ENCODE results near the gene ANLN. TPM values are rescaled to one million over a fixed set of nuclear protein-coding genes. Genes with fewer than 3 reads are reported as not detected.

Gene ANLN
- polyA plus RNA-seq (2013, experiment 1 of 2), result 72.4 TPM
- 82.9 TPM for polyA plus RNA-seq (2013, experiment 2 of 2)

- Histone ChIP-seq H3K9me3 (ENCODE audit: control insufficient read depth, low read length) (peaks cover 3% of the 10 kb centered on the region), H3K27ac (ENCODE audit: low read depth, low read length, severe bottlenecking) (peak within 1 kb of the TSS; percentile 94), H3K36me3 (ENCODE audit: control insufficient read depth, insufficient read depth, low read length) (peaks cover 7% of the 10 kb centered on the region), H3K4me3 (ENCODE audit: extremely low read depth, insufficient read depth, low read length, poor library complexity, severe bottlenecking) (peak within 1 kb of the TSS; percentile 96), H3K4me1 (ENCODE audit: control insufficient read depth, insufficient read depth, low read length, poor library complexity, severe bottlenecking) (peaks cover 6% of the 10 kb centered on the region)
- WGBS, 2 experiments (ENCODE audit: insufficient coverage in 2 of 2), result 0 to 4% methylated on average over 42 to 48 of the region's 68 CpGs
Observed at GRCh38 chr7:36389371-36390198, at the start of gene ANLN. TSS of gene ANLN (plus strand) at chr7:36389862. CDS start at chr7:36390027, 165 bp downstream.

DNA sequence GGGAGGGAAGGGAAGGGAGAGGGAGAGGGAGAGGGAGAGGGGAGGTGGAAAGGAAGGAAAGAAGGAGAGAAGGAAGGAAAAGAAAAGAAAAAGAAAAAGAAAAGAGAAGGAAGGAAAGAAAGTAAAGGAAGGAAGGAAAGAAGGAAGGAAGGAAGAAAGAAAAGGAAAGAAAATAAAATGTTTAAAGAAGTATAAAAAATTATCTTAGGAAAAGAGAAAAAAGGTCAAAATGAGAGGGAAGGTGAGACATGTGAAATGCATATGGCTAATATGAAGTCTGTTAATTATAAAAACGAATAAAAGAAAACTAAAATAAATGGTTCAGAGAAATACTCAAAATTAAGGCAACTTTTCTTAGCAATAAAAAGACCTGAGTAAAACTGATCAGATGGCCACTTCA, 46.1 kb upstream of the ANLN start:
- Histone ChIP-seq H3K36me3 (ENCODE audit: control insufficient read depth, insufficient read depth, low read length) (no peaks in the 10 kb centered on the region), H3K9me3 (ENCODE audit: control insufficient read depth, low read length) (no peaks in the 10 kb centered on the region), H3K4me3 (ENCODE audit: extremely low read depth, insufficient read depth, low read length, poor library complexity, severe bottlenecking) (no peak overlapping the region), H3K4me1 (ENCODE audit: control insufficient read depth, insufficient read depth, low read length, poor library complexity, severe bottlenecking) (no peaks in the 10 kb centered on the region), H3K27ac (ENCODE audit: low read depth, low read length, severe bottlenecking) (no peak overlapping the region)
- WGBS, 2 experiments (ENCODE audit: insufficient coverage in 2 of 2), result no CpG with 5 or more reads among the region's 1 CpG

DNA sequence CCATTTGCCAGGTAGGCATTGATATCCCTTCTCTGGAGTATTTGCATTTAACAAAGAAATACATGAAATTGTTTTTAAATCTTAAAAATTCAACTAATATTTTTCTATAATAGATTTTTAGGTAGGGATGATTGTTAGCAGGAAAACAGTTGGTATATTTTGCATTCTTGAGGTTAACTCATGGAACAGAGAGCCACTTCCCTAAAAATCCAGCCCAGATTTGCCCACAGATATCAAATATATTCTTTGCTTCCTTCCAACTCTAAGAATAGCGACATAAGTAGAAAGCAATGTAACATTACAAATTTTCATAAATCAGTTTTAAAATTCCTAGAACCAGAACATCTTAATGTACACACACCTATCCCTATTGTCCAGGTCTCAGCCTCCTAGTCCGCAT, 45.0 kb upstream of the ANLN start:
- no peak overlapping the region for H3K4me3 ChIP-seq (ENCODE audit: extremely low read depth, insufficient read depth, low read length, poor library complexity, severe bottlenecking)
- H3K9me3 ChIP-seq (ENCODE audit: control insufficient read depth, low read length), result no peaks in the 10 kb centered on the region
- H3K27ac ChIP-seq (ENCODE audit: low read depth, low read length, severe bottlenecking), result no peak overlapping the region
- H3K36me3 ChIP-seq (ENCODE audit: control insufficient read depth, insufficient read depth, low read length), result no peaks in the 10 kb centered on the region
- no peaks in the 10 kb centered on the region for H3K4me1 ChIP-seq (ENCODE audit: control insufficient read depth, insufficient read depth, low read length, poor library complexity, severe bottlenecking)
- 87% methylated on average over 2 of the region's 2 CpGs for WGBS, 2 experiments (ENCODE audit: insufficient coverage in 2 of 2)

- no peak overlapping the region for H3K4me3 ChIP-seq (ENCODE audit: extremely low read depth, insufficient read depth, low read length, poor library complexity, severe bottlenecking)
- H3K4me1 ChIP-seq (ENCODE audit: control insufficient read depth, insufficient read depth, low read length, poor library complexity, severe bottlenecking), result no peaks in the 10 kb centered on the region
- no peak overlapping the region for H3K27ac ChIP-seq (ENCODE audit: low read depth, low read length, severe bottlenecking)
- WGBS, 2 experiments (ENCODE audit: insufficient coverage in 2 of 2), result 89 to 97% methylated on average over 1 to 4 of the region's 6 CpGs
- no peaks in the 10 kb centered on the region for H3K9me3 ChIP-seq (ENCODE audit: control insufficient read depth, low read length)
- H3K36me3 ChIP-seq (ENCODE audit: control insufficient read depth, insufficient read depth, low read length), result no peaks in the 10 kb centered on the region
Observed at GRCh38 chr7:36346260-36346831, 43.3 kb upstream of the ANLN start.

GRCh38 chr7:36348256-36348655, 41.4 kb upstream of the ANLN start:
- H3K9me3 ChIP-seq (ENCODE audit: control insufficient read depth, low read length), result no peaks in the 10 kb centered on the region
- no peak overlapping the region for H3K4me3 ChIP-seq (ENCODE audit: extremely low read depth, insufficient read depth, low read length, poor library complexity, severe bottlenecking)
- H3K4me1 ChIP-seq (ENCODE audit: control insufficient read depth, insufficient read depth, low read length, poor library complexity, severe bottlenecking), result no peaks in the 10 kb centered on the region
- H3K36me3 ChIP-seq (ENCODE audit: control insufficient read depth, insufficient read depth, low read length), result no peaks in the 10 kb centered on the region
- H3K27ac ChIP-seq (ENCODE audit: low read depth, low read length, severe bottlenecking), result no peak overlapping the region

DNA sequence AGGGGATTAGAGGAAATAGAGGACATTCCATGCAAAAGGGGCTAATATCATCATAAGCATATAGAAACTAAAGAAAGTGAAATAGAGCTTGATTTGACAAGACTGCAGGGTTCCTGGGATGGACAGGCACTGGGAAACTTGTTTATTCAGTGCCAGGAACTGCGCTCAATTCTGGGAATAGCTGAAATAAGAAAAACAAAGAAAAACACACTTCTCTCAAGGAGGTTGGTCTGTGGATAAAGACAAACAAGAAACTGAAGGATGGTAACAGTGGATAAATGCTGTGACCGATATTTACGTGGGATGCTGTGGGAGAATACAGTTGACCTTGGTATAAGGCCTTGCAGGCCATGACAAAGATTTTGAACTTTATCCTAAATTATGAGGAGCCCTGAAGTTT, 40.9 kb upstream of the ANLN start:
- Histone ChIP-seq H3K4me3 (ENCODE audit: extremely low read depth, insufficient read depth, low read length, poor library complexity, severe bottlenecking) (no peak overlapping the region), H3K9me3 (ENCODE audit: control insufficient read depth, low read length) (no peaks in the 10 kb centered on the region), H3K4me1 (ENCODE audit: control insufficient read depth, insufficient read depth, low read length, poor library complexity, severe bottlenecking) (no peaks in the 10 kb centered on the region), H3K36me3 (ENCODE audit: control insufficient read depth, insufficient read depth, low read length) (no peaks in the 10 kb centered on the region), H3K27ac (ENCODE audit: low read depth, low read length, severe bottlenecking) (no peak overlapping the region)
- WGBS, 2 experiments (ENCODE audit: insufficient coverage in 2 of 2), result 88 to 100% methylated on average over 2 of the region's 3 CpGs

GRCh38 chr7:36349626-36350025, 40.0 kb upstream of the ANLN start:
- no peak overlapping the region for H3K4me3 ChIP-seq (ENCODE audit: extremely low read depth, insufficient read depth, low read length, poor library complexity, severe bottlenecking)
- H3K27ac ChIP-seq (ENCODE audit: low read depth, low read length, severe bottlenecking), result no peak overlapping the region
- no peaks in the 10 kb centered on the region for H3K4me1 ChIP-seq (ENCODE audit: control insufficient read depth, insufficient read depth, low read length, poor library complexity, severe bottlenecking)
- no peaks in the 10 kb centered on the region for H3K9me3 ChIP-seq (ENCODE audit: control insufficient read depth, low read length)
- WGBS, 2 experiments (ENCODE audit: insufficient coverage in 2 of 2), result no CpG with 5 or more reads among the region's 2 CpGs
- H3K36me3 ChIP-seq (ENCODE audit: control insufficient read depth, insufficient read depth, low read length), result no peaks in the 10 kb centered on the region

GRCh38 chr7:36355490-36355889, 34.2 kb upstream of the ANLN start:
- Histone ChIP-seq H3K36me3 (ENCODE audit: control insufficient read depth, insufficient read depth, low read length) (no peaks in the 10 kb centered on the region), H3K27ac (ENCODE audit: low read depth, low read length, severe bottlenecking) (no peak overlapping the region), H3K9me3 (ENCODE audit: control insufficient read depth, low read length) (no peaks in the 10 kb centered on the region), H3K4me1 (ENCODE audit: control insufficient read depth, insufficient read depth, low read length, poor library complexity, severe bottlenecking) (no peaks in the 10 kb centered on the region), H3K4me3 (ENCODE audit: extremely low read depth, insufficient read depth, low read length, poor library complexity, severe bottlenecking) (no peak overlapping the region)
- 83 to 90% methylated on average over 1 to 2 of the region's 3 CpGs for WGBS, 2 experiments (ENCODE audit: insufficient coverage in 2 of 2)

DNA sequence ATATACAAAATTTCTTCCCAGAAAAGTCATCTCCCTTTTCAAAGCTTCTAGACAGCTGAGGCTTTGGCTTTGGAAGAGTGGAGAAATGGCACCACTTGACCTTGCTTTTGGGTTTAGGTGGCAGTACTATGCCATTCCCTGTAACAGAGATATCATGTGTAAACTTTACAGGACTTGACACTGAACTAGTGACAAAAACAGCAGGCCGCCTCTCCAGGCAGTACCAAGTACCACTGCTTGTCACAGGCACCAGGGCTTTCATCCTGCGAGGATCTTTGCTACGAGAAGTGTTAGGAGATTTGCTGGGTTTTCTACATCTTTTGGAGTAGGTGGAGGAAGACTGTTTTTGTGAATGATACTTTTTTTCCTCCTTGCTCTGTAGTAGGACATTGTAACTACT, 32.6 kb upstream of the ANLN start:
- H3K36me3 ChIP-seq (ENCODE audit: control insufficient read depth, insufficient read depth, low read length), result no peaks in the 10 kb centered on the region
- no peaks in the 10 kb centered on the region for H3K4me1 ChIP-seq (ENCODE audit: control insufficient read depth, insufficient read depth, low read length, poor library complexity, severe bottlenecking)
- WGBS, 2 experiments (ENCODE audit: insufficient coverage in 2 of 2), result 63% methylated on average over 2 of the region's 3 CpGs; no CpG with 5 or more reads in 1 of the 2 experiments
- H3K27ac ChIP-seq (ENCODE audit: low read depth, low read length, severe bottlenecking), result no peak overlapping the region
- H3K9me3 ChIP-seq (ENCODE audit: control insufficient read depth, low read length), result no peaks in the 10 kb centered on the region
- H3K4me3 ChIP-seq (ENCODE audit: extremely low read depth, insufficient read depth, low read length, poor library complexity, severe bottlenecking), result no peak overlapping the region

GRCh38 chr7:36358589-36358988, 31.1 kb upstream of the ANLN start:
- 100% methylated on average over 1 of the region's 1 CpG; no CpG with 5 or more reads in 1 of the 2 experiments for WGBS, 2 experiments (ENCODE audit: insufficient coverage in 2 of 2)
- no peak overlapping the region for H3K27ac ChIP-seq (ENCODE audit: low read depth, low read length, severe bottlenecking)
- H3K9me3 ChIP-seq (ENCODE audit: control insufficient read depth, low read length), result no peaks in the 10 kb centered on the region
- H3K36me3 ChIP-seq (ENCODE audit: control insufficient read depth, insufficient read depth, low read length), result no peaks in the 10 kb centered on the region
- no peaks in the 10 kb centered on the region for H3K4me1 ChIP-seq (ENCODE audit: control insufficient read depth, insufficient read depth, low read length, poor library complexity, severe bottlenecking)
- H3K4me3 ChIP-seq (ENCODE audit: extremely low read depth, insufficient read depth, low read length, poor library complexity, severe bottlenecking), result no peak overlapping the region

- WGBS, 2 experiments (ENCODE audit: insufficient coverage in 2 of 2), result 0% methylated on average over 1 of the region's 4 CpGs; no CpG with 5 or more reads in 1 of the 2 experiments
- H3K4me1 ChIP-seq (ENCODE audit: control insufficient read depth, insufficient read depth, low read length, poor library complexity, severe bottlenecking), result no peaks in the 10 kb centered on the region
- H3K4me3 ChIP-seq (ENCODE audit: extremely low read depth, insufficient read depth, low read length, poor library complexity, severe bottlenecking), result no peak overlapping the region
- H3K9me3 ChIP-seq (ENCODE audit: control insufficient read depth, low read length), result no peaks in the 10 kb centered on the region
- H3K27ac ChIP-seq (ENCODE audit: low read depth, low read length, severe bottlenecking), result no peak overlapping the region
- H3K36me3 ChIP-seq (ENCODE audit: control insufficient read depth, insufficient read depth, low read length), result no peaks in the 10 kb centered on the region
Observed at GRCh38 chr7:36360244-36360643, 29.4 kb upstream of the ANLN start.
